Pulmonary artery endothelial cell (primary cell): Measurements from ENCODE around the gene CNOT6. TPM values are rescaled to one million over a fixed set of nuclear protein-coding genes. Genes with fewer than 3 reads are reported as not detected.

Experiments
- DNase-seq: peaks from one replicate; pipeline ENCODE4 v3.0.0-alpha.2; 2011; ENCODE audit warnings: low read depth, low spot score
- total RNA-seq: library from RNA; depleted of rRNA; stranded (reverse); fragments of >200 nt; gene quantifications from 2 replicates; pipeline ENCODE4 v1.2.3, GENCODE V29; 2014

CNOT6 gene
- total RNA-seq, 1 donor from 2014 or later = 19.3 TPM

DNA sequence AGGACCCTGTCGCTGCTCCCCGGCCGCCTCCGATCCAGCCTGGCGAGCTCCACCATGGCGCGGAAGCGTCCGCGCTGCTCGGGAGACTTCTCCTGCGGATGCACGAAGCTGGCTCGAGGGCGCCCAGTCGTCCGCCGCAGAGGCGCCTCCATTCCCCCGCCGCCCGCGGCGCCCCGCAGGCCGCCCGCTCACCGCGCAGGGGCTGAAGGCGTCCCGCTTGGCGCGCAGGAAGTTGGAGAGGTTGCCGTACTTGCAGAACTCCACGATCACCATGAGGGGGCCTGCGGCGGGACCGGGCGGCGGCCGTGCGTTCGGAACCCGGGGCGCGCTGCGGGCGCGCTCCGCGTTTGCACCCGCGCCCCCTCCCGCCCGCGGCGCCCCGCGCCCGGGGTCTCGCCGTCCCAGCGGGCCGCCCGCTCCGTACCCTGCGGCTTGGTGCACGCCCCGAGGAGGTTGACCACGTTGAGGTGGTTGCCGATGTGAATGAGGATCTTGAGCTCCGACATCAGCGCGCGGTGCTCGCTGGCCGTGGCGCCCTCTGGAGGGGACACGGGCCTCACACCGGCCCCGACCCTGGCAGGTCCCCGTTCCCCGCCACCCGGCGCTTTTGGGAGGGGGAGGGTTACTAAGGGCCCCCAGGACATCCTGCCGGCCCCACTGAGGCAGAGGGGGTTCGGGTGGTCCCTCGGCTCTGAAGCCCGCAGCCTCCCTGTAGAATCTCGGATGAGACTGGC, 124.8 kb downstream of the CNOT6 start:
- no peak for DNase-seq

DNA sequence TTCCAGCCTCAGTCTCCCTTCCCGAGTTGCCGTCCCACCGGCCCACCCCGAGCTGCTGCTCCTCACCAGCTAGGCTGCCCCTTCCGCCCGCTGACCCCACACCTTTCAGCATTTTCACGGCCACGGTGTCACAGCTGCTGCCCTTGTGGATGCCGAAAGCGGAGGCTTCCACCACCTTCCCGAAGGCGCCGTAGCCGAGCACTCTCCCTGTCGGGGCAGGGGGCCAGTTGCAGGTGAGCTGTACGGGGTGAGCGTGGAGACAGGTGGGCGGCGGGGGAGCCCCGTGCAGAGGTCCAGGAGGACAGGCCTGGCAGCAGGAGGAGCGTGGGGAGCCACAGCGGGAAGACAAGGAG, 125.4 kb downstream of the CNOT6 start:
- no peak for DNase-seq

DNA sequence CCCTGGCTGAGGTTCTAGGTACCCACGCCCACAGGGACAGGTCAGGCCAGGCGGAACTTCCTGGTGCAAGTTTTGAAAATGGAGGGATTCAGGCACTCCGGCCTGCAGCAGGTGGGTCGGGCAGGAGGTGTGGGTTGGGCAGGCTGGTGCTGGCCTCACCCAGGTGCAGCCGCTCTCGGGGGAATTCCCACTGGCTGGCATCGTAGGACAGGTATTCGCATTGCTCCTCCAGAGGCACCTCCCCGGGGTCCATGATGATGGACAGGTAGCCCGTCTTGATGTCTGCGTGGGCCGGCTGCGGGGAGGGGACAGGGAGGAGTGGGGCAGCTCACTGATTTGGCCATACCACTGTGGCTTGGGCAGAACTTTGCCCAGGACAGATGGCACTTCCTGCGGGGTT, 125.8 kb downstream of the CNOT6 start:
- DNase-seq = no peak

DNA sequence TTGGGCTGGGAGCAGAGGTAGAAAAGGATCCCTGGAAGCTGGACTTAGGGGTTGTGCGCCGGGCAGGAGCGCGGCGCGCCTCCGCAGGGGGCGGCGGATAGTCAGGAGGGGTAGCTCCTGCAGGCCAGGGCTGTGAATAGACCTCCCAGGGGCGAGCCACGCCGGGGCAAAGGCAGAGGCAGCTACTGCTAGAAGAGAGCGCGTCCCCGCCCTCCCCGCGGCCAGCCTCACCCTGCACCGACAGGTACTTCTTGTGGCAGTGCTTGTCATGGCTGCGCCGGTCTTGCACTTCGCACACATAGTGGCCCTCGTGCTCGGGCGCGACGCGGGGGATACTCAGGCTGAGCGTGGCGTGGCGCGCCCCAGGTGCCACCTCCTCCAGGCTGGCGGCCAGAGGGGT, 127.1 kb downstream of the CNOT6 start:
- no peak for DNase-seq

DNA sequence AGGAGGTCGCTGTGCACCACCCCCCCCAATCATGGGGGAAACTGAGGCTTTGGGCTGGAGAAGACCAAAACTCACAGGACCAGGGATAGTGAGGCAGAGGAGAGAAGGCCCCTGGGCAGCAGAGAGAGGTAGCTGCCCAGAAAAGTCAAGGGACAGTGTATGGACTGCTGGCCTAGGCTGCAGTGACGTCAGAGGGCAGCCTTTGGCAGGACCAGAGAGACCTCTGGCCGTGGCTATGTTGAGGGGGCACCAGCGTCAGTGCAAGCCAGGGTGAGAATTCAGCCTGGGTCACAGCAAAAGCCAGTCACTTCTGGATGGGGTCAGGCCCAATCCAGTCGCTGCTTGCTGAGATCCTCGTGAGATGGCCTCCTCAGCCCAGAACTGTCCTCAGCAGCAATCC, 128.7 kb downstream of the CNOT6 start:
- no peak for DNase-seq

DNA sequence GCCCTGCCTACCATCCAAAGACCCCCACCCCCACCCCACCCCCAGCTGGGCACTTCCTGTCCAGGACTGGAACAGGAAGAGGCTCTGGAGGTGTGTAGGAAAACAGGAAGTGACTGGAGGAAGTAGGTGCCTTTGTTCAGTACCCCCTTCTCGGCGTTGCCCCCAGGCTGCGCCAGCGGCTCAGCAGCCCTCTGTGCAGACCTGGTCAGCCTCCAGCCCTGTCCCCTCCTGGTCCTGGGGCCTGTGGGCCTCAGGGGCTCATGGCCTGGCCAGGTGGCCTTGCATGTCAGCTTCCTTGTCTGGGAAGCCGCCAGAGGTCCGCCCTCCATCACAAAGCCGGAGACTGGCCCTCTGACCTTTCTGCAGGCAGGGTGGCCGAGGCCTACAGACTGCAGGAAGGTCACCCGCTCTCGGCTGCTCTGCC, 129.2 kb downstream of the CNOT6 start:
- DNase-seq = no peak

DNA sequence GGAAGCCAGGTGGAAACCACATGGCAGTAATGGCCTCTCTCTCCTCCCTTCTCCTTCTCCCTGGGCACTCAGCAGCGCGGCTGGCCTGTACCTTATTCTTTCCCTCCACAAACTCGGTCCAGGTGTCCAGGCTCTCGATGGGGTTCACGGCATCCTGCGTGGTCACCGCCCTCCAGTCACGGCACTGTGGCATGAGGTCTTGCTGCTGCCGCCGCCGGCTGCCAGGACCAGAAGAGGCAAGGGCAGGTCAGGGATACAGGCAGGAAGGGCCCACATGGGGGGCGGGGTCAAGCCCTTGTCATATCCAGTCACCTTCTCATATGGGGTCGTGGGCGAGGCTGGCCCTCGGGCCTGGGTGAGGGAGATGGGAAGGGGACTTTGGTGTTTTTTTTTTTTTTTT, 129.7 kb downstream of the CNOT6 start:
- DNase-seq = no peak

DNA sequence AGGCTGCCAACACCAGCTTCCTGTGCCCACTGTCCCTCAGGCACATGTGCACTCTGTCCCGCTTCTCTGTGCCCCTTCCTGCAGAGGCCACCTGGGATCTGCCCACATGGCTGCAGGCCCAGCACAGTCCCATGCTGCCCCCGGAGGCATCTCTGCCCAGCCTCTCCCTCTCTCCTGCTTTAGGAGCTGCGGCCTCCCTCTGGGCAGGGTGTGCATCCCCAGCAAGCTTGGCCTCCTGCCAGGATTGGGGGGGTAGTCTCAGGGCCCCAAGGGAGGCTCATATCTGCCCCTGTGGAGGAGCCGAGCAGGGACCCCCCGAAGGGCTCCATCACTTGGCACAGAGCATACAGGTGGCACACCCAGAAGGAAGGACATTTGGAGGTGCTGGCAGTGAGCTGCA, 130.4 kb downstream of the CNOT6 start:
- DNase-seq = no peak

DNA sequence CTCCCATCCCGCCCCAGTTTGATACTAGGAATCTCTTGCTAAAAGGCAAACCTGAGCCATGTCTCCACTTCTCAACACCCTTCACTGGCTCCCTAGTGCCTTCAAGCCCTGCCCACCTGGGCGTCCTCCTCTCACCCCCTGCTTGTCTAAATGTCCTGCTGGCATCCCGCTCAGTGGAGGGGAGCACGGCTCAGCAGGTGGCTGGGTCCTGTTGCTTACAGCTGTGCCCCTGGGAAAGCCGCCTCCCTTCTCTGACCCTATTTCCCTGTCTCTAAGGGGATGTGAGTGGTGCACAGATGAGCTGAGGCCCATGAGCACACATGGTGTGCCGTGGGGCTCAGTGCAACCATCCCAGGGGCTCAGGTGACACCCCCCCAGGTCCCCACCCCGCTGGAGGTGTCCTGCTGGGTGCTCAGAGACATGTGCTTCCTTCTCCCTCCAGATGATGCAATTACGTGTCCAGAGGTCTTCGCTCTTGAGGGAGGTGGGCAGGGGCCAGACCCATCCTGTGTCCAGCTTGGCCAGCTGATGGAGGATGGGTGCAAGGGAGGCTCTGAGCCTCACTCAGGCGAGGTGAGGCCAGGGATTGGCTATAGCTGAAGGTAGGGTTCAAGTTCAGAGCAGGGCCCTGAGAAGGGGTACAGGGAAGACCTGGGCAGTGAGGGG, 131.1 kb downstream of the CNOT6 start:
- no peak for DNase-seq

DNA sequence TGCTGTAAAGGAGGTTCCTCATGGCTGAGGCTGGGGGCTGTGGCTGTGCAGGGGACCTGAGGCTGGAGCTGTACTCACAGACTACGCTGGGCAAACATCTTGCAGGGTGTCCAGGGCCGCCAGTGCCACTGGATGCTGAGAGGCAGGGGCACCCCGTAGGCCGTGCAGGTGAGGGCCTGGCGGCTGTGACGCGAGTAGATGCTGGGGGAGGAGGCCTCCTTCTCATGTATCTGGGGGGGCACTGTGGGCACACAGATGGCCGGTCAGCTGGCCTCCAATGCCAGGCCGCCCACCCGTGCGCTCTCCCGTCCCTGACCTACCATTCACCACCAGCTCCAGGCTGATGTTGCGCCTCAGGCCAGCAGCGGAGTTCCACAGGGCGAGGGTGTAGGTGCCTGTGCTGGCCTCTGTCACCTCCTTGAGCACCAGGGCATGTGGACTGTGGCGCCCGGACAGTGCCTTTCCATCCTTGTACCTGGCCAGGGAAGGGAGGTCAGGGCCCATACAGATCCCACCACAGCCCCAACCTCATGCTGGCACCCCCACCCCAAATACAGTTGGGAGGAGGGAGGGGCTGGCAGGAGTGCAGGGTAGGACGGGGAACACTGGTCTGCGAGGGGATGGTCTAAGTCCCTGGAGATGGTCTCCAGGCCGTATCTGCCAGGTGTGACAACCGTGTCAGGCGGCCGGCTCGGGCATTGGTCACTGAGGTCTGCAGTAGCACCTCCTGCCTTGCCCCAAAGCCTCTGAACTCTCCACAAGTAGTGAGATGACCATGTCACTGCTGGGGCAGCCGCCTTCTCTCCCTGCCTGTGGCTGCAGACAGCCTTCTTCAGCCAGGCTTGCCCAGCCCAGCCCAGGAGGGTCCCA, 131.8 kb downstream of the CNOT6 start:
- DNase-seq = no peak

DNA sequence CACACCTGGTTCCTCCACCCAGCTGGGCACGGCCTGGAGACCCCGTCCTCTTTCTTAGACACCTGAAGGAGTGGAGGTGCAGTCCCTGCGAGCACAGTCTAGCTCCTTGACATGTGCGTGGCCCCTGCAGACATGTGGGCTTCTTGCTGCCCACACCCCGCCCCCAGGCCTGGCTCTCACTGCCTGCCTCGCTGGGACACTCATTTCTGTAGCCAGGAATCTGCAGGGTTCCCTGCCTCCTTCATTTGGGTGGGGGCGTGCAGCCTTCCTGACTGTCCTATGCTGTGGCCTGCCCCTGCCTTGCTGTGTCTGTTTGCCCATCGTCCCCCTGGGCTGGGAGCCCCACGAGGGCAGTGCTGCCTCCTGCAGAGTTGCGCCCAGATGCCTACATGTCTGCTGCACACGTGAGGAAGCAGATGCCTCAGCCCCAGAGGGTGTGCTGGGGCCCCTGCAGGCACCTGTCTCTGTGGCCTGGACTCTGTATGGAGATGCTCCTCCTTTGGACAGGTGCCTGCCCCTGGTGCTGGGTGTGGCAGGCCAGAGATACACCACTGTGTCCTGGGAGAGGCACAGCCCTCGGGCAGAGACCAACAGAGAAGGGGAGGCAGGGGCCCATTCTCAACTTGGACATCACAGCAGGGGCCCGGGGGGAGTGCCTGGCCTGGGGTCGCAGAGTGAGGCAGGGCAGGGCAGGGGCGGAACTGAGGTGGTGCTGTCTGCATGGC, 132.6 kb downstream of the CNOT6 start:
- no peak for DNase-seq

DNA sequence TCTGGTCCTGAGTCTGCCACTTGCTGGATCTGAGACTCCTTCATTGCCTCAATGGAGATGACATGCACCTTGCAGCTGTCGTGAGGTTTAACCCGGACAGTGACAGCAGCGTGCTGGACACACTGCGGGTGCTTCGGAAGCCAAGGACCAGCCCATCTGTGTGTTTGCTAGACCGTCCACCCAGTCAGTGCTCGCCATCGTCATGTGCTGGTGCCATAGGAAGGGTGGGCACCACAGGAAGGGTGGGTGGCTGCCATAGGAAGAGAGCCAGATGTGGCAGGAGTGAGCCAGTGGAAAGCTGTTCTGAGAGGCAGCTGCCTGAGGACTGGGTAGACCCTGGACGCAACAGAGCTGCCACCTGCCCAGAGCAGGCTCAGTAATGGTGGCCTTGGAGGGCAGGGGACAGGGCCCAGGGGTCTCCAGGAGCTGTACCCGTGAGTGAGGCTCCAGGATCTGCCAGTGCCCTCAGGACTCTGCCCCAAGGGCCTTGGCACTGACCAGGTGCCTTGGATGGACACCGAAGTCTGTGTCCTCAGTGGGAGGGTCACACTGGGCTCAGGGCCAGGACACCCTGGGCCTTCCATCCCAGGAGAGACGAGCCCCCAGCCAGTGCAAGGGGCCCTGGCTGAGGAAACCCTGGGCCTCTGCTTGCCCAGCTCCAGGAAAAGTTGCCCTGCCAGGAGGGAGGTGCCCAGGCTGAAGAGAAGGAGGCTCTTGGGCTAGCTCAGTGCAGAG, 133.4 kb downstream of the CNOT6 start:
- DNase-seq = no peak

Other genes with a start within 250 kb of the CNOT6 start
- 22.4 and 25.7 TPM in 2 replicates for gene MAPK9, start 202.3 kb upstream of the CNOT6 start, total RNA-seq
- gene GFPT2, start 141.0 kb upstream of the CNOT6 start, total RNA-seq = 0.46 and 8.6 TPM in 2 replicates
- not detected in 2 replicates for gene SCGB3A1, start 97.1 kb downstream of the CNOT6 start, total RNA-seq
- gene FLT4, start 155.2 kb downstream of the CNOT6 start, total RNA-seq = 1.5 and 3.2 TPM in 2 replicates
- not detected in 2 replicates for gene OR2Y1, start 245.7 kb downstream of the CNOT6 start, total RNA-seq